Activated B cell treated with CpG ODN at 0.5 μM for 24 hours (primary cell): ENCODE results near the gene HPN. TPM values are rescaled to one million over a fixed set of nuclear protein-coding genes. Genes with fewer than 3 reads are reported as not detected.

ENCODE experiments used
- ATAC-seq: fragments of 200-7000 bp; cut with Tn5 transposase; one replicate; pipeline ENCODE4 v1.10.0; 2021; ENCODE audit warnings: low read depth, mild to moderate bottlenecking, moderate library complexity
- CTCF ChIA-PET: fragments of 350-600 bp; sonication (Branson Sonifier 250); formaldehyde crosslinking; loops from one replicate; lab custom pipeline; 2021; ENCODE audit warnings: antibody characterized with exemption; lab: Charles Lee
- POLR2A ChIA-PET: fragments of 350-600 bp; sonication (Branson Sonifier 250); formaldehyde crosslinking; loops from one replicate; lab custom pipeline; 2021; ENCODE audit warnings: antibody characterized with exemption; lab: Charles Lee
- DNase-seq: peaks from one replicate; pipeline ENCODE4 v3.0.0; 2022
- H3K27ac Mint-ChIP-seq: one replicate; pipeline ENCODE4 v1.8.0; 2020; ENCODE audit warnings: mixed read lengths
- H3K27me3 Mint-ChIP-seq: one replicate; pipeline ENCODE4 v1.8.0; 2021; ENCODE audit warnings: mixed read lengths
- H3K36me3 Mint-ChIP-seq: one replicate; pipeline ENCODE4 v1.8.0; 2021; ENCODE audit warnings: low read depth, mixed read lengths
- H3K4me1 Mint-ChIP-seq: one replicate; pipeline ENCODE4 v1.8.0; 2021; ENCODE audit warnings: mixed read lengths
- H3K4me3 Mint-ChIP-seq: one replicate; pipeline ENCODE4 v1.8.0; 2020; ENCODE audit warnings: mild to moderate bottlenecking, mixed read lengths
- H3K9me3 Mint-ChIP-seq: one replicate; pipeline ENCODE4 v1.8.0; 2020; ENCODE audit warnings: mixed read lengths
- intact Hi-C: fragments of 100-400 bp; cut with micrococcal nuclease; formaldehyde crosslinking; loops from one replicate; pipeline ENCODE4 v1.15.1; 2024
- total RNA-seq: library from RNA; stranded (reverse); gene quantifications from 2 replicates; pipeline ENCODE4 v1.2.3, GENCODE V29; 2022
- TF ChIP-seq, protein P1 (sequence below): fragments of 200-600 bp; IDR thresholded peaks from one replicate; pipeline ENCODE4 v1.8.0; 2022; ENCODE audit warnings: antibody characterized with exemption, mild to moderate bottlenecking

The HPN gene
- total RNA-seq, 1 donor from 2014 or later = not detected

DNA sequence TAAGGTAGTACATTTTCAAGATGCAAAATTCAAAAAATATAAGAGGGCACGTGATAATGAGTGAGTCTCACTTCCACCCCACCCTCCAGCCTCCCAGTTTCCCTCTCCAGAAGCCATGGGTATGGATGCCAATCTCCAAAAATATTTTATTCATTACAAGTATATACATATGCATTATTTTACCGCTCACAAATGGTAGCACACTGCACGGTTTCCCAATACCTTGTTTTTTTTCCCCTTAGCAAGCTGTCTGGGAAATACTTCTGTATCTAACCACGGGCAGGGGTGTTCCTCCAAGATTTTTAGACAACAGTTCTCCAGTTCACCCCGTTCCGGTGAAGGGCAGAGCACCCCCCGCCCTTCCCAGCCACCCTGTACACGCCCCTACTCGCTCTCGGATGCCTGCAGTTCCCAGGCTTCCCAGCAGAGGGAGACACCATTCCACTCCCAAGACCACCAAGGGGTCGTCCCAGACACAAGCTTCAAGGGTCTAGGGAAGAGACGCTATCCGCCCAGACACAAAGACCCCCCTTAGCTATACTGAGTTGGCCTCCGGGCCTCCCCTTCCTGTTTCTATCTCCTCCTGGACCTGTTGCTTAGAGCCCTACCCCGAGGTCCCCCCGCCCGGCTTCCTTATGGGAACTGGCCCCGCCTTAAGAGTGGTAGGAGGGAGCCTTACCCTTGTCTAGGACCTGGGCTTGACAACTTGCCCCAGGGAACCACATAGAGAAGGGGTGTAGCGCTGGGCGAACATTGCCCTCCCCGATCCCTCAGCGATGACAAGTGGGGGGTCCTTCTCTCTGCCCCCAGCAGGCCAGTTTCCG, 73.0 kb downstream of the HPN start:
- Mint-ChIP-seq H3K36me3 (no peaks in the 10 kb centered on the region), H3K27me3 (peaks cover 7% of the 10 kb centered on the region), H3K4me3 (no peak overlapping the region), H3K4me1 (peaks cover 4% of the 10 kb centered on the region), H3K9me3 (no peaks in the 10 kb centered on the region), H3K27ac (no peak overlapping the region)
- ATAC-seq (peak; percentile 89), DNase-seq (peak; percentile 75)
- TF ChIP-seq, protein P1, sequence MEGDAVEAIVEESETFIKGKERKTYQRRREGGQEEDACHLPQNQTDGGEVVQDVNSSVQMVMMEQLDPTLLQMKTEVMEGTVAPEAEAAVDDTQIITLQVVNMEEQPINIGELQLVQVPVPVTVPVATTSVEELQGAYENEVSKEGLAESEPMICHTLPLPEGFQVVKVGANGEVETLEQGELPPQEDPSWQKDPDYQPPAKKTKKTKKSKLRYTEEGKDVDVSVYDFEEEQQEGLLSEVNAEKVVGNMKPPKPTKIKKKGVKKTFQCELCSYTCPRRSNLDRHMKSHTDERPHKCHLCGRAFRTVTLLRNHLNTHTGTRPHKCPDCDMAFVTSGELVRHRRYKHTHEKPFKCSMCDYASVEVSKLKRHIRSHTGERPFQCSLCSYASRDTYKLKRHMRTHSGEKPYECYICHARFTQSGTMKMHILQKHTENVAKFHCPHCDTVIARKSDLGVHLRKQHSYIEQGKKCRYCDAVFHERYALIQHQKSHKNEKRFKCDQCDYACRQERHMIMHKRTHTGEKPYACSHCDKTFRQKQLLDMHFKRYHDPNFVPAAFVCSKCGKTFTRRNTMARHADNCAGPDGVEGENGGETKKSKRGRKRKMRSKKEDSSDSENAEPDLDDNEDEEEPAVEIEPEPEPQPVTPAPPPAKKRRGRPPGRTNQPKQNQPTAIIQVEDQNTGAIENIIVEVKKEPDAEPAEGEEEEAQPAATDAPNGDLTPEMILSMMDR = peak; percentile 49
- POLR2A ChIA-PET = interaction anchor here (1.3 kb wide), 1 partner anchor 153 kb away, joined by 3 read pairs; no protein-coding TSS in a partner anchor
- CTCF ChIA-PET = interaction anchor here (0.8 to 2.4 kb wide), 4 partner anchors 10 to 102 kb away, joined by 3 to 7 read pairs (median 4); no protein-coding TSS in a partner anchor
- intact Hi-C loops = loop anchor here (1.0 kb wide), 4 partner anchors 21 to 103 kb away; partner anchors contain the start of gene LGI4

DNA sequence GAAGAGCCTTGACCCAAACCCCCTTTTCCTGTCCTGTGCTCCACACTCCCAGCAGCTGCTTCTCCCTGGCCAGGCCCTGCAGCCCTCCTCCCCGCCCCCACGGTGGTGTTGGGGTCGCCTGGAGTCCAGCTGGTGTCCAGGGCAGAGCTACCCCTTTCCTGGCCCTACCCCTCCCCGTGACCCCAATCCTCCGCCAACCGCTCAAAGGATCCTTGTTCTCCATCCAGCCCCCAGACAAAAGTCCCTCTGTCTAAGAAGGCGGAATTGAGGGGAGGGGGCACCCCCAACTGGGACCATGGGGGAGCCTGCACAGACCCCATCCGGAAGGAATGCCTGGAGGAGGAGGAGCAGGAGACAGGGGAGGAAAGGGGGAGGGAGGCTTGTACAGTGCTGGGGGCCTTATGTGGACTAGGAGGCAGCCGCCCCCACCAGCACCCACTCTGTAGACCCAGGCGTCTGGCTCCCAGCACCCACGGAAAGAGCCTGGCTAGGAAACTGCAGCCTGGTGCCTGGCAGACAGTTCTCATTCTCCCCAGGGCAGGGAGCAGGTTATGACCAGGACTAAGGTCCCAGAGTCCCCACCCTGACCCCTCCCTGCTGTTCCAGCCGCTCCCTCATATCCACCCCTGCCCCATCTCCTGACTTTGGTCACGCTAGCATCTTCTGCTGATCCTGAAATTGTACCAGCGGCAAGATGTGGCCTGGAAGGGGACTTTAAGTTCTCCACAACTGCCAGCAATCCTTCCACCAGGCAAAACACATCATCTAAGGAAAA, 73.8 kb downstream of the HPN start, which contains the start of gene FXYD3:
Gene FXYD3, plus strand, starts transcription at position 647 of the 775 bp plus-strand sequence. CDS start 3,554 bp downstream, outside the sequence.
- intact Hi-C loops = no loop called here
- POLR2A ChIA-PET = interaction anchor here (1.3 kb wide), 1 partner anchor 153 kb away, joined by 3 read pairs; no protein-coding TSS in a partner anchor
- TF ChIP-seq, protein P1 = no peak
- CTCF ChIA-PET = interaction anchor here (0.8 to 2.4 kb wide), 5 partner anchors 9 to 101 kb away, joined by 3 to 7 read pairs (median 6); no protein-coding TSS in a partner anchor
- no peak within 1 kb of the TSS for H3K27ac Mint-ChIP-seq
- H3K9me3 Mint-ChIP-seq = no peaks in the 10 kb centered on the region
- H3K4me1 Mint-ChIP-seq = peaks cover 4% of the 10 kb centered on the region
- no peak within 1 kb of the TSS for H3K4me3 Mint-ChIP-seq
- DNase-seq = no peak
- H3K36me3 Mint-ChIP-seq = no peaks in the 10 kb centered on the region
- peaks cover 3% of the 10 kb centered on the region for H3K27me3 Mint-ChIP-seq
- ATAC-seq = no peak

Other genes with a start within 250 kb of the HPN start
- 2.7 and 4.0 TPM in 2 replicates for gene ZNF30, start 114.8 kb upstream of the HPN start, total RNA-seq
- gene ZNF792, start 77.5 kb upstream of the HPN start, total RNA-seq = 4.8 and 4.9 TPM in 2 replicates
- 52.9 and 54.4 TPM in 2 replicates for gene GRAMD1A, start 41.4 kb upstream of the HPN start, total RNA-seq
- 0.34 and 0.47 TPM in 2 replicates for gene SCN1B, start 11.3 kb upstream of the HPN start, total RNA-seq
- gene FXYD3, start 74.1 kb downstream of the HPN start, total RNA-seq = not detected in 2 replicates
- not detected in 2 replicates for gene LGI4, start 93.3 kb downstream of the HPN start, total RNA-seq
- gene FXYD1, start 97.1 kb downstream of the HPN start, total RNA-seq = 1.1 TPM in 2 replicates
- gene FXYD7, start 101.5 kb downstream of the HPN start, total RNA-seq = 2.2 and 3.0 TPM in 2 replicates
- 103 and 125 TPM in 2 replicates for gene FXYD5, start 113.0 kb downstream of the HPN start, total RNA-seq
- gene FAM187B, start 187.0 kb downstream of the HPN start, total RNA-seq = not detected in 2 replicates
- gene LSR, start 207.3 kb downstream of the HPN start, total RNA-seq = 16.4 and 18.0 TPM in 2 replicates
- gene USF2, start 227.2 kb downstream of the HPN start, total RNA-seq = 233 and 236 TPM in 2 replicates
- 1.3 and 2.2 TPM in 2 replicates for gene HAMP, start 240.8 kb downstream of the HPN start, total RNA-seq